IPS-15b (cell line): ENCODE data around the gene LFNG.
A peak's percentile ranks its signal among the peaks of the same experiment; 100 is the strongest.
"Not testable (repeated sequence)": the region's sequence is repeated elsewhere in the genome, so short reads cannot be mapped to it uniquely, and the experiment has no call there.

ENCODE experiments used
- H3K27me3 ChIP-seq: one replicate; pipeline ENCODE4 v1.6.1; 2013; ENCODE audit warnings: low read length; ENCODE audit not compliant: control insufficient read depth, insufficient read depth
- H3K36me3 ChIP-seq: one replicate; pipeline ENCODE4 v1.6.1; 2013; ENCODE audit warnings: low read length; ENCODE audit not compliant: control insufficient read depth, insufficient read depth
- H3K4me1 ChIP-seq: one replicate; pipeline ENCODE4 v1.6.1; 2013; ENCODE audit warnings: mild to moderate bottlenecking, low read length; ENCODE audit not compliant: control insufficient read depth, insufficient read depth
- H3K4me3 ChIP-seq: one replicate; pipeline ENCODE4 v1.5.1; 2013; ENCODE audit warnings: low read depth, low read length
- H3K9ac ChIP-seq: one replicate; pipeline ENCODE4 v1.6.1; 2013; ENCODE audit warnings: low read depth, mild to moderate bottlenecking, low read length
- H3K9me3 ChIP-seq: one replicate; pipeline ENCODE4 v1.6.1; 2013; ENCODE audit warnings: mild to moderate bottlenecking, low read length; ENCODE audit not compliant: control insufficient read depth, insufficient read depth

The LFNG gene

GRCh38 chr7:2554661-2555111, 35.1 kb downstream of the LFNG start:
- Histone ChIP-seq H3K4me1 (no peaks in the 10 kb centered on the region), H3K4me3 (peak overlapping the region; percentile 82), H3K9ac (no peak overlapping the region), H3K27me3 (no peaks in the 10 kb centered on the region), H3K36me3 (no peaks in the 10 kb centered on the region), H3K9me3 (no peaks in the 10 kb centered on the region)

- Histone ChIP-seq H3K9ac (peak within 1 kb of the TSS; percentile 100), H3K4me3 (peak within 1 kb of the TSS; percentile 82), H3K4me1 (no peaks in the 10 kb centered on the region), H3K36me3 (no peaks in the 10 kb centered on the region), H3K27me3 (no peaks in the 10 kb centered on the region), H3K9me3 (no peaks in the 10 kb centered on the region)
Observed at GRCh38 chr7:2555121-2556052, 35.8 kb downstream of the LFNG start, which contains the start of gene BRAT1. Gene BRAT1, minus strand, starts transcription at chr7:2555524. Its CDS starts 1,093 bp downstream, at chr7:2554431.

GRCh38 chr7:2558629-2559282, 39.2 kb downstream of the LFNG start, which contains the start of gene IQCE:
Gene IQCE, plus strand, starts transcription at chr7:2558979. Its CDS starts 203 bp downstream, at chr7:2559182.
- Histone ChIP-seq H3K36me3 (no peaks in the 10 kb centered on the region), H3K4me1 (no peaks in the 10 kb centered on the region), H3K9ac (no peak within 1 kb of the TSS), H3K27me3 (no peaks in the 10 kb centered on the region), H3K4me3 (peak within 1 kb of the TSS; percentile 70), H3K9me3 (no peaks in the 10 kb centered on the region)

GRCh38 chr7:2559283-2559950, 39.8 kb downstream of the LFNG start:
- Histone ChIP-seq H3K9ac (no peak overlapping the region), H3K4me1 (no peaks in the 10 kb centered on the region), H3K4me3 (peak overlapping the region; percentile 70), H3K27me3 (no peaks in the 10 kb centered on the region), H3K36me3 (no peaks in the 10 kb centered on the region), H3K9me3 (no peaks in the 10 kb centered on the region)

GRCh38 chr7:2563955-2564354, 44.4 kb downstream of the LFNG start:
- H3K9ac ChIP-seq, H3K36me3 ChIP-seq, H3K9me3 ChIP-seq, H3K4me3 ChIP-seq, H3K4me1 ChIP-seq, H3K27me3 ChIP-seq: not testable (repeated sequence)

GRCh38 chr7:2564970-2565540, 45.5 kb downstream of the LFNG start:
- Histone ChIP-seq H3K27me3 (no peaks in the 10 kb centered on the region), H3K4me3 (no peak overlapping the region), H3K36me3 (no peaks in the 10 kb centered on the region), H3K9me3 (no peaks in the 10 kb centered on the region), H3K9ac (no peak overlapping the region), H3K4me1 (no peaks in the 10 kb centered on the region)

GRCh38 chr7:2566348-2566889, 46.8 kb downstream of the LFNG start:
- no peaks in the 10 kb centered on the region for H3K27me3 ChIP-seq
- H3K9ac ChIP-seq: no peak overlapping the region
- H3K36me3 ChIP-seq: no peaks in the 10 kb centered on the region
- no peaks in the 10 kb centered on the region for H3K9me3 ChIP-seq
- H3K4me1 ChIP-seq: no peaks in the 10 kb centered on the region
- H3K4me3 ChIP-seq: no peak overlapping the region

- Histone ChIP-seq H3K36me3 (no peaks in the 10 kb centered on the region), H3K4me3 (no peak overlapping the region), H3K27me3 (no peaks in the 10 kb centered on the region), H3K4me1 (no peaks in the 10 kb centered on the region), H3K9me3 (no peaks in the 10 kb centered on the region), H3K9ac (no peak overlapping the region)
Observed at GRCh38 chr7:2566890-2567678, 47.5 kb downstream of the LFNG start.

GRCh38 chr7:2567679-2568278, 48.2 kb downstream of the LFNG start:
- no peaks in the 10 kb centered on the region for H3K4me1 ChIP-seq
- no peaks in the 10 kb centered on the region for H3K27me3 ChIP-seq
- no peak overlapping the region for H3K4me3 ChIP-seq
- no peaks in the 10 kb centered on the region for H3K9me3 ChIP-seq
- no peaks in the 10 kb centered on the region for H3K36me3 ChIP-seq
- H3K9ac ChIP-seq: no peak overlapping the region

GRCh38 chr7:2568521-2569223, 49.1 kb downstream of the LFNG start:
- H3K4me3 ChIP-seq: no peak overlapping the region
- no peaks in the 10 kb centered on the region for H3K4me1 ChIP-seq
- H3K27me3 ChIP-seq: no peaks in the 10 kb centered on the region
- H3K36me3 ChIP-seq: no peaks in the 10 kb centered on the region
- H3K9ac ChIP-seq: no peak overlapping the region
- H3K9me3 ChIP-seq: no peaks in the 10 kb centered on the region
